IPS DF 19.7 (cell line): ENCODE data around the gene TBC1D5.

Experiments used
- DNase-seq: peaks from one replicate; pipeline ENCODE4 v3.0.0-alpha.2; 2013; ENCODE audit warnings: low read depth, low spot score

TBC1D5 gene

DNA sequence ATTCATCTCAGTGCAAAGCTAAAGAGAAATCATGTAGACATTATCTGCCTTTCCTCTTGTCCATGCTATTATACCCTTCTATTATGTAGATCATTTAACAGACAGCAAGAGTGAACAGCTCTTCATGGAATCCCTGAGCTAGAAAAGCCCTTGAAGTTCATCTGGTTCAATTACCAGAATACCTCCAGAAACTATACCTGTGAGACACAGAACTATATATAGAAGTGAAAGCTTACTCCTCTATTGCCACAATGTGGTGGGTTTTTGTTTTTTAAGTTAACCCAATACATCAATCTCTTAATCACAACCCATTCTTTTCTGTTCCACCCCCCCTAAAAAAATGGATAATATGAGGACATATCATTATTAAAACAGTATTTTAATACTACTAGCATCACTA lies 510.0 kb downstream of the TBC1D5 start:
- DNase-seq: no peak

DNA sequence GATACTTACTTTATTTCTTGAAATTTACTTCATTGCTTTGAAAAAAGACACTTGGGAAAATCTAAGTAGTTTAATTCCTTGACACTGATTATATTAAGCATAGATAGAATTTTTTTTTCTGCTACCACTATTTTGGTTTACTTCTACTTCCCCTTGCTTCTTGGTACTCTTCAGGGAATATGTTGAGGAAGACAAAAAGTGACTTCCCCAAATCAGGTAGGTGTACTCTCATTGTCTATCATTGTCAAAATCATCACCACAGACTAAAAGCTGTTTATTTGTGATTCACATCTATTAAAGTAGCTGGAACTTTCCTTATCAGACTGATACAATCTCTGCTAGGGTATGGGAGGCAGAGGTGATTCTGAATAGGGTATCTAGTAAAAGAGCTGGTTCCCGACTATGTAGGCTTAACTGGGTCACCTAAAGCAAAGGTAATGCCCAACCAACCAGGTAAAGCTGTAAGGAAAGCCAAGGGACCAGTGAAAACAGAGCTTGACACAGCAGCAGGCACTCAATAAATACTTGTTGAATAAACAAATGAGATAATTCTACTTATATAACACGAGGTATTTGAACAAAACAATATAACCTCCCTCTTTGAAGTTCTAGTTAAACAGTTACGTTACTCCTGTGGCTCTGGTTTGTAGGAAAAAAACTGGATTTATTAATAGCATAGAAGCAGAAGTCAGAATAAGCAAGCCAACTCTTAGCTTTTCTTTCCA lies 510.7 kb downstream of the TBC1D5 start:
- DNase-seq: no peak

DNA sequence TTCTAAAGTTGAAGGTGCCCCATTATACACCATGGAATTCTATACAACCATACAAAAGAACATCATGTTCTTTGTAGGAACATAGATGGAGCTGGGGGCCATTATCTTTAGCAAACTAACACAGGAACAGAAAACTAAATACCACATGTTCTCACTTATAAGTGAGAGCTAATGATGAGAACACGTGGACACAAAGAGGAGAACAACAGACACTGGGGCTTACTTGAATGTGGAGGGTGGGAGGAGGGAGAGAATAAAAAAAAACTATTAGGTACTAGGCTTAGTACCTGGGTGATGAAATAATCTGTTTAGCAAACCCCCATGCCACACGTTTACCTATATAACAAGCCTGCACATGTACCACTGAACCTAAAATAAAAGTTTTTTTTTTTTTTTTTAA lies 515.0 kb downstream of the TBC1D5 start:
- no peak for DNase-seq

DNA sequence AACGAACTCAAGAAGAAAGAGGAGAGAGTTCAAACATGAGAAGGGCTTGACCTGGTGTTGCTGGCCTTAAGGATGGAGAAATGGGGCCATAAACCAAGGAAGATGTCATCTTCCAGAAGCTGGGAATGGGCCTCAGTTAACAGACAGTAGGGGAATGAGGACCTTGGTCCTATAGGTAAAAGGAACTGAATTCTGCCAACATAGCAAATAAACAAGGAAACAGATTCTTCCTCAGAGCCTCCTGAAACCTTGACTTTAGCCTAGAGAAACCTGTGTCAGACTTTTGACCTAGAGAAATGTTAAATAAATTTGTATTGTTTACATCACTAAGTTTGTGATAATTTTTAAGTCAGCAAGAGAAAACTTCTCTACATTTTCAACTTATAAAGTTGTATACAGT lies 520.9 kb downstream of the TBC1D5 start:
- no peak for DNase-seq

DNA sequence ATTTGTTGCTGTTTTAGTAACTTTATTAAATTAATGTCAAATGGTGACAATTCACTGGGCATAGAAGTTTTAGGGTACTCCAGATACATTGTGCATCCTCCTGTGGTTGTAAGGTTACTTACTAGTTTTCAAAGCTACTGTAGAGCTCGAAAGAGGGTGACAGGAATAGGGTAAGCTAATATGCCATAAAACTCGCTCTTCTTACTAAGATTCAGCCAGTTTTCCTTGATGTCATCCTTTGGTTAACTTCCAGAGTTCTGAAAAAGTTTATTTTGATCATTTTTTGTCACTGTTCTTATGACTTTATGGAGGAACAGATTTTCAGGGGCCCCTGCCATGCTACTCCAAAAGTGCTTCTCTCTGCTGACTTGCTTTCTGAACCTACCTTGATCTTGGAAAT lies 522.8 kb downstream of the TBC1D5 start:
- no peak for DNase-seq

DNA sequence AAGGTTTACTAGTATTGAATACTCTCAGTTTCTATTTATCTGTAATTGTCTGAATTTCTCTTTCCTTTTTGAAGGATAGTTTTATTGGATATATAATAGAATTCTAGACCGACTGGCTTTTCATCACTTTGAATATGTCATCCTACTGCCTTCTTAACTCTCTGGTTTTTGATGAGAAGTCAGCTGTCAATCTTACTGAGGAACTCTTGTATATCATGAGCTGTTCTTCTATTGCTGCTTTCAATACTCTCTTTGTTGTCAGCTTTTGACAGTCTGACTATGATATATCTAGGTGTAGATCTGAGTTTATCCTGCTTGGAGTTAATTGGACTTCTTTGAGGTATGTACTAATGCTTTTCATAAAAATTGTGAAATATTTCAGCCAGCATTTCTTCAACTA lies 523.8 kb downstream of the TBC1D5 start:
- DNase-seq: no peak

DNA sequence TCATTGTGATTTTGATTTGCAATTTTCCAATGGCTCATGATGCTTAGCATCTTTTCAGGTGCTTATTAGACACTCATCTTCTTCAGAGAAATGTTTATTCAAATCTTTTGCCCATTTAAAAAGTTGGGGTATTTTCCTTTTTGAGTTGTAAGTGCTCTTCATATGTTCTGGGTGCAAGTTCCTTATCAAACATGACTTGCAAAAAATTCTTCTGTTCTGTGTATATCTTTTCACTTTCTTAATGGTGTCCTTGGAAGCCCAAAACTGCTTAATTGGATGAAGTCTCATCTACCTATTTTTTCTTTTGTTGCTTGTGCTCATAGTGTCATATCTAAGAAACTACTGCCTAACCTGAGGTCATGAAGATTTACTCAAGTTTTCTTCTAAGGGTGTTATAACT lies 524.8 kb downstream of the TBC1D5 start:
- no peak for DNase-seq

DNA sequence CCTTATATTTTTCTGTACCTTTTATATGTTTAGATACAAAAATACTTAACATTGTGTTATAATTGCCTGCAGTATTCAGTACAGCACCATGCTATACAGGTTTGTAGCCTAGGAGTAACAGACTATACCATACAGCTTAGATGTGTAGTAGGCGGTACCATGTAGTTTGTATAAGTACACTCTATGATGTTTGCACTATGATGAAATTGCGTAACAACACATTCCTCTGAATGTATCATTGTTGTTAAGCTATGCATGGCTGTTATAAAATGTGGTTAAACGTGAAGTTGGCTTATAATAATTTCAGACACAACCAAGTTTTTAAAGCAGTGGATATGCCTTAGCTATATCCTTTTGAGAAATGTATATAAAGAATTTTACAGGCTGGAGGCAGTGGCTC lies 529.3 kb downstream of the TBC1D5 start:
- no peak for DNase-seq

DNA sequence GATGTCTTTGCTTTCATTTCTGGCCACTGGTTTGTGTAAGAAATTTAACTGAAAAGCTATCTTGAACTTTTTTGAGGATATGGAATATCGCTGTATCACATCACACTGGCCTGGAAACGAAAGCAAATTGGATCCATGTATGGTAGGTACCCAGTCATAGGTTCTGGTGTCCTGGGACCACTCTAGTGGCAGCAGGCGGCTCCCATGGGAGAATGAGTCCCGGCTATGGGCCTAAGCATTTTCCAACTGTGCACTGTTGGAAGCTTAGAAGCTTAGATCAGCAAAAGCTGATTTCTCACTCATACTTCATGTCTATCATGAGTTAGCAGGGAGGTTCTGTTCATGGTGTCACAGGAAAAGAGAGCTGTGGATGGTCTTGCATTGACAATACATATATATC lies 534.5 kb downstream of the TBC1D5 start:
- DNase-seq: no peak

DNA sequence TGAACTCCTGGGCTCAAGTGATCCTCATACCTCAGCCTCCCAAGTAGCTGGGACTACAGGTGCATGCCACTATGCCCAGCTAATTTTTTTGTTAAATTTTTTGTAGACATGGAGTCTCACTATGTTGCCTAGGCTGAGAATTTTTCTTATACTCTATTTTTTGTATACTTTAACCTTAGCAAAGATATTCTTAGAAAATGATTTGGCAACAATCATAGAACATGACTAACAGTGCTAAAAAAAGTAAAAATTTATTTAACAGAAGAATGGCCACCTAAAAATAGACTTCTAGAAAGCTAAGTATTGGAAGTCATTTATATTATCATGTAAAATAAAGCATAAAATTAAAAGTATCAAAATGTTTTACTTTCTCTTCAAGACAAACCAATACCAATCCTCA lies 535.4 kb downstream of the TBC1D5 start:
- no peak for DNase-seq

DNA sequence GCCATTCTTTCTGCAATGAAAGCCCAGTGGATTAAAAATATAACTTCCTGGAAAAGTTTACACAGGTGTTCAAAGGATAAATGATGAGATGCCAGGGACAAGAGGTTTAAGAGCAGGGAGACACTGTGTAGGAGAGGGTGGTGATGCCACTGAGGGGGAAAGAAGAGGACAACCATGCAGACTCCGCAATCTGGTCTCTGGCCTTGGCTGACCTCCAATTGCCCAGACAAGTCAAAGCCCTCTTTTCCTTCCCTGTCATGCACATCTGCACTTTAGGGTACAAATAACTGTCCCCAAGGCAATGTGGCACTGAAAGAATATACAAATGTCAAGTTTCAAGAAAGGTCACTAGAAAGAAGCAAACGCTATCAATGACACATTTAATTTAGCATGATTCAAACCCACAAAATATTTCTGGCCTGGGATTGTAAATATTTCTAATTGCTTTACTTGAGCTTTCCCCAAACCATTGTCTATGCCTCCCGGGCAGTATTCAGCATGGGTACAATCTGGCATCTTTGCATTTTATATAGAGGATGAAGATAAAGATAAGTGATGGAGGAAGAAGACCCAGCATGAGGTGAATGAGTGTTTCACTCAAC lies 538.3 kb downstream of the TBC1D5 start:
- DNase-seq: no peak

DNA sequence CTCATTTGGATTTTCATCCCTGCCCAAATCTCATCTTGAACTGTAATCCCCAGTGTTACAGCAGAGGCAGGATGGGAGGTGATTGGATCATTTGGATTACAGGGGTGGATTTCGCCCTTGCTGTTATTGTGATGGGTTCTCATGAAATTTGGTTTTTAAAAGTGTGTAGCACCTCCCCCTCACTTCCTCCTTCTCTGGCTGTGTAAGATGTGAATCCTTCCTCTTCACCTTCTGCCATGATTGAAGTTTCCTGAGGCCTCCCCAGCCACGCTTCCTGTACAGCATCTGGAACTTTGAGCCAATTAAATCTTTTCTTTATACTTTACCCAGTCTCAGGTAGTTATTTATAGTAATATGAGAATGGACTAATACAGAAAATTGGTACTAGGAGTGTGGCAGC lies 540.9 kb downstream of the TBC1D5 start:
- DNase-seq: no peak

DNA sequence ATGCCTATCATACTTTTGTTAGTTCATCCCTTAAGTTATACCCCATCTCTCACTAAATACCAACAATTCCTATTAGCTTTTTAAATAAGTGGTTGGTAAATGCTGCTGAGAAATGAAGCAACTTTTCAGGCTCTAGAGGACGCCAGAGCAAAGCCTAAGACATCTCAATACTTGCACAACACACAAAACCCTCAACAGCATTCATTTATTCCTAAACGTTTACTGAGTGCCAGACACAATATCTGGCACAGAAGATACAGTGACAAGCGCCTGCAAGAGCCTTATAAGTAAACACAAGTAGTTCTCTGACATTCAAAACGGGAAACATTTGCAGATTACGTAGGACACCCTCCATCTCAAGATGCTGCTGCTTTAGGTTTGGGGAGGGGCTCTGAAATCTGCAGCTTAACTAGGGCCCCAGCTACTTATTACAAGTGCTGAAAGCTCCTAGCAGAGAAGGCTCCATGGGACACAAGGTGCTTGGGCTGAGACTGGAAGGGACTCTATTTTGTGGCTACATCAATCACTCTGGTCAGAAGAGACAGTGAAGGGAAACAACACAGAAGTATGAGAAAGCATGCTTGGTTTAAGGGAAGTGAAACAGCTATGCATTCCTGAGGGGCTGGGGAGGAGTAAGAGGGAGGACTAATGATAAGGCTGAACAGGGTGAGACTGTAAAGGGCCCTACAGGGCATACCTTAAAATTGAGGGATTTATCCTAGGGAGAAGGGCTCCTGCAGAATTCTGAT lies 546.4 kb downstream of the TBC1D5 start:
- DNase-seq: no peak

DNA sequence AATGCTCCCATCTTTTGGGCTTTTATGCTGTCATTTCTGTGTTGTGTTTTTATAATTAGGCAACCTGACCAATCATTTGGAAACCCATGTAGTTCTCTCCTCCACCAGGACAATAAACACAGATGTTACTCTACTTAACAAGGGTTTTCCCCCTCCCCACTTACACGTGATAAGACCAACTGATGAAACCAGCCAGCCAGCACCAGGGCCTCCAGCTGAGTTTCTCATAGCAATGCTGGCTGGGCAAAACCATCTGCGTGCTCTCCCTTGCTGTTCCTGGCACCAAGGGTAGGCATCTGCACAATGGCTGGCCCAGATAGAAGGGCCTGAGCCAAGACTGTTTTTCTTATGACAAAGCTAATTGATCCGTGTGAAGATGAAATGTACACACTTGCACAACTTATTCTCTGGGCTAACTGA lies 547.2 kb downstream of the TBC1D5 start:
- no peak for DNase-seq

DNA sequence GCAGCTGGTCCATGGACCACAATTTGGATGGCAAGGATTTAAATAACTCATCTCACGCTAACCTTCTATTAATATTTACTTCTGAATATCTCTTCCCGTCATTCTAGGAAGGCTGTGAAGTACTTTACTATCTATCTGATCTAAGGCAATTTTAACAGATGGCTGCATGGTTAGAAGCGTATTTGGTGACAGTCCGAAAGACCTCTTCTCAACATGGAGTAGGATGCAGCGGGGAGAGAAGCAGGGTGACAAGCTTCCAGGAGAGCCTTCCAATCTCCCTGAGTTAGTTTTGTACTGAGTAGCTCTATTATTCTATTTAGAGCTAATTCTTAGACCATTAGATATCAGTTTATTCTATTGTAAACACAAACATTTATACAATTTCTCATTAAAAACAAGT lies 548.3 kb downstream of the TBC1D5 start:
- no peak for DNase-seq

DNA sequence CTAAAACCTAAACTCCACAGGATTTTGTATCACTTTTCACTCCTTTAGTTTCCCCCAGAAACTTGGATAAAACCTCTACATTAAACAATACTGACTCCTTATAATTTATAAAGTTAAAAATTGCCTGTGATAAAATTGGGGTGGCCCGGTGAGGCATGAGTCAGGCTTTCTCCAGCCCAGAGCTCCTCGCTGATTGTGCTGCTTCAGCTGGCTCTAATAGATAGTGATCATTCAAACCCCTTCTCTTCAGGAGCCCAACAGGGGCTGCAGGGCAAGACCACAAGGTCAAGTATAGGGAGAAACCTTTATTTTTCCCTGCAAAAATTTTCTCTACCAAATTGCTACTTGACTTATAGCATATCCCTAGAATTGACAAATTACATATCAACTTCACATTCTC lies 549.4 kb downstream of the TBC1D5 start:
- no peak for DNase-seq

DNA sequence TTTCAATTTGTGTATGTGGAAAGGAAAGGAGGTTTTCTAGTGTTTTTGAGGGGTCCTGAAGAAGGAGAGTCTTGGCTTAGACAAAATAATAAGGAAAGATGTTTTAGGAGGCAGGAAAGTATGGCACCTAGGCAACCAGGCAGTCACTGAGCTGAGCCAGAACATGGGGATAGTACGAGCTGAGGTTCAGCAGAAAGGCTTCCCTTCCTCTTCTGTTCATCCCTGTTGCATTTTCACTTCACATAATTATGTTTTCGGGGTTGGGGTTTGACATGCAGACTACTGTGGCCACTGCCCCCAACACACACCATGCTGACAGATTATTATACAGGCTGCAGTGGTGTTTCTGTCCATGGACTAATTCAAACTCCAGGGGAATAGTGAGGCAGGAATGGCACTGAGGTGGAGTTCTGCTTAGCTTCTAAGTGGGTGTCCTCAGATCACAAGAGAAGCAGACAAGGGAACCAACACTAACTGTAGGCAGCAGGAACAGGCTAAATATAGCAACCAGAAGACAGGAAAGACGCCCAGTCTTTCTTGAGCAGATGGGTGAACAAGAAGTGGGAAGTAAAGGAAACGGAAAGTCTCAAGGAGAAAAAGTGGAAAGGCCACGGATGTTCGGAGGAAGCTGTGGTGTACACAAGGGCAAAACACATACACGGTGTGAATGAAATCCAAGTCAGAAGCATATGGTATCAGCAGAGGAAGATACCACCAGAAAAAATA lies 551.9 kb downstream of the TBC1D5 start:
- no peak for DNase-seq

DNA sequence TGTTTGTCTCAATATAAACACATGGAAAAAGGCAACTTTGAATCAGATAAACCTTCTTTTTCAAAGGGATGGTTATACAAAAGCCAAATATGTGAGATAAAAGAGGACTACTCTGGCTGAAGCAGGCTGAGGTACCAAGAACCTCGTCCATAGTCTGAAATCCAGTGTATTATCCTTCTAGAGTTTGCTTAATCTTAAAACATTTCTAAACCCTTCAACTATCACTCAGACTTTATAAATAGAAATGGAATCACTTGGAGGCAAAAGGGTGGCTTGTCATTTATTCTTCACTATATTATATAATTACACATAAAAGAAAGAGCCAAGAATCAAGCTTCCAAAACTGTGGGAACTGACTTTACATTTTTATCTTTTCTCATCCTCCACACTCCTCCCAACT lies 554.1 kb downstream of the TBC1D5 start:
- no peak for DNase-seq

DNA sequence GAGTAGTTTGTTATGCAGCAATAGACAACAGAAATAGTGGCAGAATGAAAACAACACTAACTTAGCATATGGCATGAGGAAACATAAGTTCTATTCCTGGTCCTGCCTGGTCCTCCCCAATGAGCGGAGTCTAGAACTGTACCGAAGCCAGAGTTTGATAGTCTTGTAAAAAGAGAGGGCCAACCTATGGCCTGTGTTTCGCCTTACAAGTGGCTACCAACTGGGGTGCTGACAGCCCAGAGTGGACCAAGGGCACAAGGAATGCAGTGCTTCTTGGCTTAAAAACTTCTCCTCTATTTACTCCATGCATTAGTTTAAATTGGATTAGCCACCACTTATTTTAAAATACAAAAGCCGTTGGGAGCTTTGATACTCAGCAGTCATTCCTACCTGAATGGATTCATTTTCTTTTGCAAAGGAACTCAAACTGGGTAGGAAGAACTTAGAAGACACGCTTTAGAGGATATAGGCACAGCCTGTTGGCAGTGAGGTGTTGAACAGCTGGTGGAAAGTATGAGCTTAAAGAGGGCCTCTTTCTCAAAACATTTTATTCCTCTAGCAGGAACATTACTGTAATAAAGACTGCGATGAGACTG lies 554.7 kb downstream of the TBC1D5 start:
- no peak for DNase-seq

DNA sequence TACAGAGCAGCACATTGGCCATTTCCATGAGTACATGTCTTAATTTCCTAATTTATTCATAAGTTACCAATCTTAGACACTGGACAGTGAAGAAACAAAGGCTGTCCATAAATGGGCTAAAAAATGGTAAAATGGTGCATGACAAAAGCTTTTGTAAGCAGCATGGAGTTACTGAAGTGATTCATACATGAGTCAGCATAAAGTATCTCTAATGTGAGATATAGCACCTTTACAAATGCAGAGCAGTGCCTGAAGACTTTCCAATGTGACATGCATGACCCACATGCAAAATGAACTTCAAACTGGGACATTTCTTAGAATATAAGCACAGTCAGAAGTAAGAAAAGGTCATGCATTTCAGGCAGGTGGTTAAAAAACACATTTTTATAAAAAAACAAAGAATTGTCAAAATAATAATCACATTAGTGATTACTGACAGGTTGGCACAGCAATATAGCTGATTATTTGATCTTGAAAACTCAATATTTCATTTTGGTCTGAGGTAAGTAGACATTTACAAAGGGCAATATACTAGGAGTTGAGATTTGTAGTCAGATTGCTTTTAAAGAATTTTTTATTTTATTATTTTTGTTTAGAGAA lies 558.4 kb downstream of the TBC1D5 start:
- DNase-seq: no peak

DNA sequence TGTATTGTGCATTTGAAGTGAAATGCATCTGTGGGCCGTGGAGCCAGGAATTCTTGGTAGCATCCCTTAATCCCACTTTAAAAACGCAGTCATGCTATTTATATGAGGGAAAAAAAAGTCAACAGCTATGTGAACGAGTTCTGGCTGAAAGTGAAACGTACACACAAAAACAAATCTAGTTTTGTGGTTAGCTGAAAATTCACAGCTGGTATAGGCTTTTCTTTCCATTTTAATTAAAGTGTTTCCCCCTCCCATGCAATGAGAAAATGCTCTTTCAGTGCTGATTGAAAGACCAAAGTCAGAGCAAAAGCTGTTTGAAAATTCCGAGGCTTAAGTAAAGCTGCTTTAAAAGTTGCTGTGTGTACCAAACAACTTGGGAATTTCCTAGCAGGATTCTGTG lies 560.3 kb downstream of the TBC1D5 start:
- no peak for DNase-seq
